SK-N-SH treated with all-trans-retinoic acid at 6 μM for 48 hours (cell line): ENCODE results near the gene PM20D1.
"Not testable (repeated sequence)": the region's sequence is repeated elsewhere in the genome, so short reads cannot be mapped to it uniquely, and the experiment has no call there.

ENCODE experiments used
- ARNTL ChIP-seq: fragments of 450-650 bp; formaldehyde crosslinking; IDR thresholded peaks from 2 replicates; pipeline ENCODE4 v1.5.0; 2020; ENCODE audit warnings: low read depth, mild to moderate bottlenecking, moderate library complexity, borderline replicate concordance
- BACH2 ChIP-seq: fragments of 250-450 bp; sonication (Bioruptor Pico); IDR thresholded peaks from 2 replicates; pipeline ENCODE4 v1.9.0; 2021; ENCODE audit warnings: mild to moderate bottlenecking, borderline replicate concordance
- CREB5 ChIP-seq: fragments of 250-450 bp; sonication (Bioruptor Pico); IDR thresholded peaks from 2 replicates; pipeline ENCODE4 v1.5.1; 2020; ENCODE audit warnings: low read depth, mild to moderate bottlenecking, moderate library complexity
- ESRRG ChIP-seq: fragments of 250-450 bp; sonication (Bioruptor Pico); IDR thresholded peaks from 2 replicates; pipeline ENCODE4 v1.6.1; 2021; ENCODE audit warnings: mild to moderate bottlenecking
- OSR1 ChIP-seq: fragments of 250-450 bp; sonication (Bioruptor Pico); IDR thresholded peaks from 2 replicates; pipeline ENCODE4 v1.8.0; 2022; ENCODE audit warnings: moderate library complexity, mild to moderate bottlenecking, inconsistent platforms
- PATZ1 ChIP-seq: fragments of 250-450 bp; sonication (Bioruptor Pico); IDR thresholded peaks from 2 replicates; pipeline ENCODE4 v1.8.0; 2020; ENCODE audit warnings: mild to moderate bottlenecking, moderate library complexity, borderline replicate concordance
- POU6F1 ChIP-seq: fragments of 250-450 bp; sonication (Bioruptor Pico); IDR thresholded peaks from 2 replicates; pipeline ENCODE4 v1.8.0; 2021; ENCODE audit warnings: low read depth, mild to moderate bottlenecking, moderate library complexity, borderline replicate concordance
- RARB ChIP-seq: fragments of 250-450 bp; sonication (Bioruptor Pico); IDR thresholded peaks from 2 replicates; pipeline ENCODE4 v1.8.0; 2021; ENCODE audit warnings: mild to moderate bottlenecking, moderate library complexity
- SNAI2 ChIP-seq: fragments of 250-450 bp; sonication (Bioruptor Pico); IDR thresholded peaks from 2 replicates; pipeline ENCODE4 v1.5.0; 2020; ENCODE audit warnings: mild to moderate bottlenecking, moderate library complexity
- TCF4 ChIP-seq: fragments of 250-450 bp; sonication (Bioruptor Pico); IDR thresholded peaks from 2 replicates; pipeline ENCODE4 v1.8.0; 2021; ENCODE audit warnings: mild to moderate bottlenecking, moderate library complexity, borderline replicate concordance
- ZFP3 ChIP-seq: fragments of 250-450 bp; sonication (Bioruptor Pico); IDR thresholded peaks from 2 replicates; pipeline ENCODE4 v1.5.0; 2020; ENCODE audit warnings: mild to moderate bottlenecking, moderate library complexity
- ZFP30 ChIP-seq: fragments of 450-650 bp; formaldehyde crosslinking; IDR thresholded peaks from 2 replicates; pipeline ENCODE4 v1.5.0; 2022; ENCODE audit warnings: mild to moderate bottlenecking, moderate library complexity
- ZNF70 ChIP-seq: fragments of 450-650 bp; formaldehyde crosslinking; IDR thresholded peaks from 2 replicates; pipeline ENCODE4 v1.5.0; 2020; ENCODE audit warnings: mild to moderate bottlenecking, moderate library complexity

- not testable (repeated sequence) for TF ChIP-seq ARNTL (CRISPR knock-in tag); ESRRG (CRISPR knock-in tag); TCF4 (CRISPR knock-in tag); ZFP30 (CRISPR knock-in tag); PATZ1; RARB; ZNF70 (CRISPR knock-in tag); POU6F1; BACH2 (CRISPR knock-in tag); OSR1 (CRISPR knock-in tag); CREB5; SNAI2 (CRISPR knock-in tag); ZFP3 (CRISPR knock-in tag)
Observed at GRCh38 chr1:205890631-205891030, 40.7 kb upstream of the PM20D1 start.
